Activated T-helper 2 cell treated with anti-CD3 and anti-CD28 coated beads, Interferon-gamma antibody, Interleukin-2, Interleukin-4, amounts not matched to agents 10 μg/mL and 5 μg/mL and 100 μg/mL, durations not matched to agents 14 hours and 24 hours and 36 hours (primary cell): ENCODE measurements around the gene YARS1. TPM values are rescaled to one million over a fixed set of nuclear protein-coding genes. Genes with fewer than 3 reads are reported as not detected.
A peak's percentile ranks its signal among the peaks of the same experiment; 100 is the strongest.

ENCODE experiments used
- DNase-seq: peaks from one replicate; pipeline ENCODE4 v3.0.0; 2021; ENCODE audit warnings: low spot score
- H3K27ac Mint-ChIP-seq: one replicate; pipeline ENCODE4 v1.8.0; 2021; ENCODE audit warnings: mixed read lengths
- H3K27me3 Mint-ChIP-seq: one replicate; pipeline ENCODE4 v1.8.0; 2021; ENCODE audit warnings: low read depth, mixed read lengths
- H3K36me3 Mint-ChIP-seq: one replicate; pipeline ENCODE4 v1.8.0; 2021; ENCODE audit warnings: low read depth, mixed read lengths
- H3K4me1 Mint-ChIP-seq: one replicate; pipeline ENCODE4 v1.8.0; 2021; ENCODE audit warnings: low read depth, mixed read lengths
- H3K4me3 Mint-ChIP-seq: one replicate; pipeline ENCODE4 v1.8.0; 2021; ENCODE audit warnings: low read depth, mild to moderate bottlenecking, moderate library complexity, mixed read lengths
- H3K9me3 Mint-ChIP-seq: one replicate; pipeline ENCODE4 v1.8.0; 2021; ENCODE audit warnings: mixed read lengths
- intact Hi-C: fragments of 100-400 bp; cut with micrococcal nuclease; formaldehyde crosslinking; loops from one replicate; pipeline ENCODE4 v1.15.1; 2023
- total RNA-seq: library from RNA; stranded (reverse); gene quantifications from 2 replicates; pipeline ENCODE4 v1.2.3, GENCODE V29; 2022

YARS1 gene
- total RNA-seq, 1 donor from 2014 or later, result 155 TPM

GRCh38 chr1:32848354-32849063 is 31.4 kb upstream of the YARS1 start:
- no peak overlapping the region for H3K4me3 Mint-ChIP-seq
- no peak for DNase-seq
- intact Hi-C loops, result no loop called here
- peaks cover 56% of the 10 kb centered on the region for H3K36me3 Mint-ChIP-seq
- no peaks in the 10 kb centered on the region for H3K9me3 Mint-ChIP-seq
- H3K4me1 Mint-ChIP-seq, result peaks cover 3% of the 10 kb centered on the region
- no peak overlapping the region for H3K27ac Mint-ChIP-seq
- no peaks in the 10 kb centered on the region for H3K27me3 Mint-ChIP-seq

GRCh38 chr1:32831878-32832277 is 14.7 kb upstream of the YARS1 start:
- H3K9me3 Mint-ChIP-seq, result no peaks in the 10 kb centered on the region
- intact Hi-C loops, result no loop called here
- no peak overlapping the region for H3K27ac Mint-ChIP-seq
- H3K4me1 Mint-ChIP-seq, result peaks cover 4% of the 10 kb centered on the region
- no peak overlapping the region for H3K4me3 Mint-ChIP-seq
- H3K36me3 Mint-ChIP-seq, result peaks cover 74% of the 10 kb centered on the region
- H3K27me3 Mint-ChIP-seq, result no peaks in the 10 kb centered on the region
- DNase-seq, result no peak

- H3K36me3 Mint-ChIP-seq, result peaks cover 78% of the 10 kb centered on the region
- H3K4me3 Mint-ChIP-seq, result no peak overlapping the region
- DNase-seq, result no peak
- H3K27me3 Mint-ChIP-seq, result no peaks in the 10 kb centered on the region
- H3K9me3 Mint-ChIP-seq, result no peaks in the 10 kb centered on the region
- no peak overlapping the region for H3K27ac Mint-ChIP-seq
- intact Hi-C loops, result no loop called here
- peaks cover 4% of the 10 kb centered on the region for H3K4me1 Mint-ChIP-seq
These were observed 13.1 kb upstream of the YARS1 start for GRCh38 chr1:32830092-32830852.

- no peaks in the 10 kb centered on the region for H3K27me3 Mint-ChIP-seq
- H3K27ac Mint-ChIP-seq, result no peak overlapping the region
- H3K9me3 Mint-ChIP-seq, result no peaks in the 10 kb centered on the region
- peaks cover 78% of the 10 kb centered on the region for H3K36me3 Mint-ChIP-seq
- intact Hi-C loops, result no loop called here
- peaks cover 4% of the 10 kb centered on the region for H3K4me1 Mint-ChIP-seq
- DNase-seq, result no peak
- no peak overlapping the region for H3K4me3 Mint-ChIP-seq
These were observed 11.2 kb upstream of the YARS1 start for GRCh38 chr1:32828341-32828740.

GRCh38 chr1:32825181-32825580 is 8.0 kb upstream of the YARS1 start:
- no peak for DNase-seq
- Mint-ChIP-seq H3K4me3 (no peak overlapping the region), H3K27ac (no peak overlapping the region), H3K4me1 (peaks cover 9% of the 10 kb centered on the region), H3K36me3 (peaks cover 72% of the 10 kb centered on the region), H3K9me3 (no peaks in the 10 kb centered on the region), H3K27me3 (no peaks in the 10 kb centered on the region)
- intact Hi-C loops, result no loop called here

- no peaks in the 10 kb centered on the region for H3K9me3 Mint-ChIP-seq
- H3K27me3 Mint-ChIP-seq, result no peaks in the 10 kb centered on the region
- H3K36me3 Mint-ChIP-seq, result peaks cover 49% of the 10 kb centered on the region
- DNase-seq, result peak; percentile 28
- peak overlapping the region; percentile 99 for H3K4me3 Mint-ChIP-seq
- H3K27ac Mint-ChIP-seq, result peak overlapping the region; percentile 96
- peaks cover 34% of the 10 kb centered on the region for H3K4me1 Mint-ChIP-seq
- intact Hi-C loops, result loop anchor here (5.0 to 10.0 kb wide), 2 partner anchors 218 to 614 kb away; partner anchors contain the start of genes AK2, CCDC28B, DCDC2B and IQCC
These were observed 1.8 kb upstream of the YARS1 start for GRCh38 chr1:32818804-32819541.

- intact Hi-C loops, result loop anchor here (1.0 to 10.0 kb wide), 5 partner anchors 17 to 613 kb away; partner anchors contain the start of genes AK2, CCDC28B, DCDC2B and IQCC
- no peaks in the 10 kb centered on the region for H3K27me3 Mint-ChIP-seq
These were observed 943 bp upstream of the YARS1 start for GRCh38 chr1:32817815-32818786.

GRCh38 chr1:32816676-32817158 is 441 bp downstream of the YARS1 start:
- intact Hi-C loops, result loop anchor here (1.0 to 10.0 kb wide), 5 partner anchors 15 to 612 kb away; partner anchors contain the start of genes AK2, CCDC28B, DCDC2B and IQCC
- no peak for DNase-seq
- Mint-ChIP-seq H3K9me3 (no peaks in the 10 kb centered on the region), H3K4me1 (peaks cover 50% of the 10 kb centered on the region), H3K4me3 (peak overlapping the region; percentile 99), H3K27ac (peak overlapping the region; percentile 96), H3K27me3 (no peaks in the 10 kb centered on the region), H3K36me3 (peaks cover 47% of the 10 kb centered on the region)

More at GRCh38 chr1:32817815-32818786, 943 bp upstream of the YARS1 start:
- Mint-ChIP-seq H3K27ac (peak overlapping the region; percentile 96), H3K36me3 (peaks cover 51% of the 10 kb centered on the region), H3K9me3 (no peaks in the 10 kb centered on the region), H3K4me3 (peak overlapping the region; percentile 99), H3K4me1 (peaks cover 43% of the 10 kb centered on the region)
- peak; percentile 41 for DNase-seq

- intact Hi-C loops, result loop anchor here (10.0 kb wide), 1 partner anchor 609 kb away; the partner anchor contains the start of genes CCDC28B, DCDC2B and IQCC
- no peaks in the 10 kb centered on the region for H3K9me3 Mint-ChIP-seq
- no peak for DNase-seq
- peak overlapping the region; percentile 46 for H3K27ac Mint-ChIP-seq
- H3K36me3 Mint-ChIP-seq, result peaks cover 64% of the 10 kb centered on the region
- peaks cover 47% of the 10 kb centered on the region for H3K4me1 Mint-ChIP-seq
- no peaks in the 10 kb centered on the region for H3K27me3 Mint-ChIP-seq
- H3K4me3 Mint-ChIP-seq, result peak overlapping the region; percentile 22
These were observed 3.0 kb downstream of the YARS1 start for GRCh38 chr1:32813941-32814739.

- Mint-ChIP-seq H3K4me1 (peaks cover 42% of the 10 kb centered on the region), H3K27ac (no peak overlapping the region), H3K36me3 (peaks cover 80% of the 10 kb centered on the region), H3K4me3 (no peak overlapping the region), H3K27me3 (no peaks in the 10 kb centered on the region), H3K9me3 (no peaks in the 10 kb centered on the region)
- intact Hi-C loops, result loop anchor here (10.0 kb wide), 1 partner anchor 607 kb away; the partner anchor contains the start of genes CCDC28B, DCDC2B and IQCC
- no peak for DNase-seq
These were observed 5.2 kb downstream of the YARS1 start for GRCh38 chr1:32811917-32812316.

- H3K4me3 Mint-ChIP-seq, result no peak overlapping the region
- H3K36me3 Mint-ChIP-seq, result peaks cover 82% of the 10 kb centered on the region
- no peak for DNase-seq
- H3K9me3 Mint-ChIP-seq, result no peaks in the 10 kb centered on the region
- no peak overlapping the region for H3K27ac Mint-ChIP-seq
- intact Hi-C loops, result loop anchor here (10.0 kb wide), 1 partner anchor 606 kb away; the partner anchor contains the start of genes CCDC28B, DCDC2B and IQCC
- H3K4me1 Mint-ChIP-seq, result peaks cover 42% of the 10 kb centered on the region
- H3K27me3 Mint-ChIP-seq, result no peaks in the 10 kb centered on the region
These were observed 5.9 kb downstream of the YARS1 start for GRCh38 chr1:32811265-32811664.
